Measurements from ENCODE around the gene HNRNPA3. TPM values are rescaled to one million over a fixed set of nuclear protein-coding genes. Genes with fewer than 3 reads are reported as not detected.
"Not testable (repeated sequence)": the region's sequence is repeated elsewhere in the genome, so short reads cannot be mapped to it uniquely, and the experiment has no call there.

Gene HNRNPA3
- polyA plus RNA-seq, 1 donor (not counting 4 experiments of a cell fraction or from before 2014, with no cell fraction given) = 178 TPM

DNA sequence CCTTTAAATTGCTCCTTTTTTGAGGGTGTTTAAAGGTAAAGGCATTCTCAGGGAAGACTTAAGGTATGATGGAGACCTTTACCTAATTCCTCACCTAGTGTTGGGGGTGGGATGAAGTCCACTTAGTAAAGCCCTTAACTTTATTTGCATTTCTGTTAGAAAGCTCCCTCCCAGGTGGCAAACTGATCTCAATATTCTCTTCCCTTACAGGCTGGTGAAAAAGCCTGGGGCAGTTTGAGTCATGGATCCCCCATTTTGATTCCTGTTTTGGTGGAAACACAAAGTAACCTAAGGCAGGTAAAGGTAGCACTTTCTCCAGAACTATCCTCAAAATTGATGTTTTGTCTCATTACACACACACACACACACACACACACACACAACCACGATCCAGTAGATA is 33.8 kb upstream of the HNRNPA3 start:
- dilution Hi-C loops (cut with MboI; ENCODE audit: extremely low pct_ligation_motif_present, low sequenced_read_pairs) = no loop called here
- H3K27ac ChIP-seq (ENCODE audit: control insufficient read depth, insufficient read depth, low read length) = no peak overlapping the region
- no peaks in the 10 kb centered on the region for H3K9me1 ChIP-seq (ENCODE audit: control insufficient read depth, extremely low read depth, insufficient read depth, low read length)
- H3K79me2 ChIP-seq (ENCODE audit: control insufficient read depth, insufficient read depth, low read length) = no peaks in the 10 kb centered on the region
- FAIRE-seq = no peak
- no peak overlapping the region for H3K4me3 ChIP-seq (ENCODE audit: control insufficient read depth in 2 of 3, extremely low read depth in 1 of 3, insufficient read depth in 2 of 3, low read depth in 1 of 3, low read length in 3 of 3)
- H3K4me1 ChIP-seq (ENCODE audit: control insufficient read depth, extremely low read depth, insufficient read depth, low read length) = no peaks in the 10 kb centered on the region
- no peaks in the 10 kb centered on the region for H3K9me3 ChIP-seq (ENCODE audit: control insufficient read depth, low read depth, low read length)
- DNase-seq (ENCODE audit: low read depth, low spot score) = no peak
- no peaks in the 10 kb centered on the region for H3K36me3 ChIP-seq (ENCODE audit: control insufficient read depth in 2 of 2, extremely low read depth in 1 of 2, insufficient read depth in 2 of 2, low read length in 2 of 2)
- H3K9ac ChIP-seq (ENCODE audit: control insufficient read depth, extremely low read depth, insufficient read depth, low read length) = no peak overlapping the region
- TF ChIP-seq EZH2 (IDR thresholded peaks at IDR 0.05; ENCODE audit: low read length) = no peak
- TF ChIP-seq, protein P1, sequence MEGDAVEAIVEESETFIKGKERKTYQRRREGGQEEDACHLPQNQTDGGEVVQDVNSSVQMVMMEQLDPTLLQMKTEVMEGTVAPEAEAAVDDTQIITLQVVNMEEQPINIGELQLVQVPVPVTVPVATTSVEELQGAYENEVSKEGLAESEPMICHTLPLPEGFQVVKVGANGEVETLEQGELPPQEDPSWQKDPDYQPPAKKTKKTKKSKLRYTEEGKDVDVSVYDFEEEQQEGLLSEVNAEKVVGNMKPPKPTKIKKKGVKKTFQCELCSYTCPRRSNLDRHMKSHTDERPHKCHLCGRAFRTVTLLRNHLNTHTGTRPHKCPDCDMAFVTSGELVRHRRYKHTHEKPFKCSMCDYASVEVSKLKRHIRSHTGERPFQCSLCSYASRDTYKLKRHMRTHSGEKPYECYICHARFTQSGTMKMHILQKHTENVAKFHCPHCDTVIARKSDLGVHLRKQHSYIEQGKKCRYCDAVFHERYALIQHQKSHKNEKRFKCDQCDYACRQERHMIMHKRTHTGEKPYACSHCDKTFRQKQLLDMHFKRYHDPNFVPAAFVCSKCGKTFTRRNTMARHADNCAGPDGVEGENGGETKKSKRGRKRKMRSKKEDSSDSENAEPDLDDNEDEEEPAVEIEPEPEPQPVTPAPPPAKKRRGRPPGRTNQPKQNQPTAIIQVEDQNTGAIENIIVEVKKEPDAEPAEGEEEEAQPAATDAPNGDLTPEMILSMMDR (optimal IDR thresholded peaks at IDR 0.05 in 1 of 3, IDR thresholded peaks at IDR 0.05 in 1 of 3, conservative IDR thresholded peaks at IDR 0.05 in 1 of 3; ENCODE audit: extremely low read depth in 1 of 3, insufficient read depth in 2 of 3, low read length in 3 of 3) = no peak
- no peaks in the 10 kb centered on the region for H4K20me1 ChIP-seq (ENCODE audit: control insufficient read depth, extremely low read depth, insufficient read depth, low read length)
- H3K4me2 ChIP-seq (ENCODE audit: control insufficient read depth, extremely low read depth, insufficient read depth, low read depth, low read length) = no peak overlapping the region
- no peaks in the 10 kb centered on the region for H3K27me3 ChIP-seq (ENCODE audit: control insufficient read depth, extremely low read depth, insufficient read depth, low read length)
- no peak overlapping the region for H2AFZ ChIP-seq (ENCODE audit: control insufficient read depth, low read length)

DNA sequence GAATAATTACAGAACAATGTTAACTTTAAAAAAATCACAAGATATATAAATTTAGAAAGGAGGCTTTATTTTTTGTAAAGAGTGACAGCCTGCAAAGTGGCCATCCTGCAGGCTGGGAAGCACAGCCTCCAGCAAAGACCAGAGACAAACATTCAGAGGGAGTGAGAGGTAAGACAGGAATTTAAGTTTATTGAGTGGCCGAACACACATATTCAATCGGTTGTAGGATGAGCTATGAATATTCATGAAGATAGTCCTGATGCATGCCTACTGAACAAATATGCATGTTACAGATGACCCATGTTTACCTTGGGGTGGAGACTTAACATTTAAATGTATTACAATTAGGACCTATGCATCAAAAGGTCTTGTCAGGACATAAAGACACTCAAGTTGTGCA is 33.4 kb upstream of the HNRNPA3 start:
- H3K27ac ChIP-seq (ENCODE audit: control insufficient read depth, insufficient read depth, low read length) = no peak overlapping the region
- FAIRE-seq = no peak
- dilution Hi-C loops (cut with MboI; ENCODE audit: extremely low pct_ligation_motif_present, low sequenced_read_pairs) = no loop called here
- H4K20me1 ChIP-seq (ENCODE audit: control insufficient read depth, extremely low read depth, insufficient read depth, low read length) = no peaks in the 10 kb centered on the region
- no peak for DNase-seq (ENCODE audit: low read depth, low spot score)
- no peaks in the 10 kb centered on the region for H3K4me1 ChIP-seq (ENCODE audit: control insufficient read depth, extremely low read depth, insufficient read depth, low read length)
- H3K4me3 ChIP-seq (ENCODE audit: control insufficient read depth in 2 of 3, extremely low read depth in 1 of 3, insufficient read depth in 2 of 3, low read depth in 1 of 3, low read length in 3 of 3) = no peak overlapping the region
- no peak overlapping the region for H2AFZ ChIP-seq (ENCODE audit: control insufficient read depth, low read length)
- no peaks in the 10 kb centered on the region for H3K36me3 ChIP-seq (ENCODE audit: control insufficient read depth in 2 of 2, extremely low read depth in 1 of 2, insufficient read depth in 2 of 2, low read length in 2 of 2)
- no peaks in the 10 kb centered on the region for H3K9me1 ChIP-seq (ENCODE audit: control insufficient read depth, extremely low read depth, insufficient read depth, low read length)
- no peaks in the 10 kb centered on the region for H3K9me3 ChIP-seq (ENCODE audit: control insufficient read depth, low read depth, low read length)
- TF ChIP-seq, protein P1 (optimal IDR thresholded peaks at IDR 0.05 in 1 of 3, IDR thresholded peaks at IDR 0.05 in 1 of 3, conservative IDR thresholded peaks at IDR 0.05 in 1 of 3; ENCODE audit: extremely low read depth in 1 of 3, insufficient read depth in 2 of 3, low read length in 3 of 3) = no peak
- no peak for TF ChIP-seq EZH2 (IDR thresholded peaks at IDR 0.05; ENCODE audit: low read length)
- H3K27me3 ChIP-seq (ENCODE audit: control insufficient read depth, extremely low read depth, insufficient read depth, low read length) = no peaks in the 10 kb centered on the region
- no peaks in the 10 kb centered on the region for H3K79me2 ChIP-seq (ENCODE audit: control insufficient read depth, insufficient read depth, low read length)
- no peak overlapping the region for H3K9ac ChIP-seq (ENCODE audit: control insufficient read depth, extremely low read depth, insufficient read depth, low read length)
- H3K4me2 ChIP-seq (ENCODE audit: control insufficient read depth, extremely low read depth, insufficient read depth, low read depth, low read length) = no peak overlapping the region

DNA sequence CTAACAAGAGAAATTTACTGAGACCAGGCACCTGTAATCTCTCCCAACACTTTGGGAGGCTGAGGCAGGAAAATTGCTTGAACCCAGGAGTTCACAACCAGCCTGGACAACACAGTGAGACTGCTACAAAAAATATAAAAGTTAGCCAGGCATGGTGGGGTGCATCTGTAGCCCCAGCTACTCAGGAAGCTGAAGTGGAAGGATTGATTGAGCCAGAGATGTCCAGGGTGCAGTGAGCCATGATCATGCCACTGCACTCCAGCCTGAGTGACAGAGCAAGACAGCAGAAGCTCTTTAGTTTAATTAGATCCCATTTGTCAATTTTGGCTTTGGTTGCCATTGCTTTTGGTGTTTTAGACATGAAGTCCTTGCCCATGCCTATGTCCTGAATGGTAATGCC is 32.9 kb upstream of the HNRNPA3 start:
- H3K4me3 ChIP-seq (ENCODE audit: control insufficient read depth in 2 of 3, extremely low read depth in 1 of 3, insufficient read depth in 2 of 3, low read depth in 1 of 3, low read length in 3 of 3); H3K9me1 ChIP-seq (ENCODE audit: control insufficient read depth, extremely low read depth, insufficient read depth, low read length); H3K79me2 ChIP-seq (ENCODE audit: control insufficient read depth, insufficient read depth, low read length); H3K4me2 ChIP-seq (ENCODE audit: control insufficient read depth, extremely low read depth, insufficient read depth, low read depth, low read length); H3K9ac ChIP-seq (ENCODE audit: control insufficient read depth, extremely low read depth, insufficient read depth, low read length); H3K36me3 ChIP-seq (ENCODE audit: control insufficient read depth in 2 of 2, extremely low read depth in 1 of 2, insufficient read depth in 2 of 2, low read length in 2 of 2); H3K27ac ChIP-seq (ENCODE audit: control insufficient read depth, insufficient read depth, low read length); dilution Hi-C loops (cut with MboI; ENCODE audit: extremely low pct_ligation_motif_present, low sequenced_read_pairs); H3K27me3 ChIP-seq (ENCODE audit: control insufficient read depth, extremely low read depth, insufficient read depth, low read length); H3K4me1 ChIP-seq (ENCODE audit: control insufficient read depth, extremely low read depth, insufficient read depth, low read length); H2AFZ ChIP-seq (ENCODE audit: control insufficient read depth, low read length); H4K20me1 ChIP-seq (ENCODE audit: control insufficient read depth, extremely low read depth, insufficient read depth, low read length); DNase-seq (ENCODE audit: low read depth, low spot score); H3K9me3 ChIP-seq (ENCODE audit: control insufficient read depth, low read depth, low read length); FAIRE-seq: not testable (repeated sequence)
